Measurements from ENCODE around the gene SMG9.
A peak's percentile ranks its signal among the peaks of the same experiment; 100 is the strongest.

Gene SMG9

GRCh38 chr19:43797556-43797955, 42.8 kb upstream of the SMG9 start:
- no peak for DNase-seq (ENCODE audit: low read depth in 2 of 2)
- TF ChIP-seq, protein P1, sequence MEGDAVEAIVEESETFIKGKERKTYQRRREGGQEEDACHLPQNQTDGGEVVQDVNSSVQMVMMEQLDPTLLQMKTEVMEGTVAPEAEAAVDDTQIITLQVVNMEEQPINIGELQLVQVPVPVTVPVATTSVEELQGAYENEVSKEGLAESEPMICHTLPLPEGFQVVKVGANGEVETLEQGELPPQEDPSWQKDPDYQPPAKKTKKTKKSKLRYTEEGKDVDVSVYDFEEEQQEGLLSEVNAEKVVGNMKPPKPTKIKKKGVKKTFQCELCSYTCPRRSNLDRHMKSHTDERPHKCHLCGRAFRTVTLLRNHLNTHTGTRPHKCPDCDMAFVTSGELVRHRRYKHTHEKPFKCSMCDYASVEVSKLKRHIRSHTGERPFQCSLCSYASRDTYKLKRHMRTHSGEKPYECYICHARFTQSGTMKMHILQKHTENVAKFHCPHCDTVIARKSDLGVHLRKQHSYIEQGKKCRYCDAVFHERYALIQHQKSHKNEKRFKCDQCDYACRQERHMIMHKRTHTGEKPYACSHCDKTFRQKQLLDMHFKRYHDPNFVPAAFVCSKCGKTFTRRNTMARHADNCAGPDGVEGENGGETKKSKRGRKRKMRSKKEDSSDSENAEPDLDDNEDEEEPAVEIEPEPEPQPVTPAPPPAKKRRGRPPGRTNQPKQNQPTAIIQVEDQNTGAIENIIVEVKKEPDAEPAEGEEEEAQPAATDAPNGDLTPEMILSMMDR (IDR thresholded peaks at IDR 0.05; ENCODE audit: low read depth, low read length) = no peak
- H3K4me3 ChIP-seq (replicated peaks in 1 of 2; ENCODE audit: low read depth in 2 of 2, low read length in 2 of 2) = no peak overlapping the region

DNA sequence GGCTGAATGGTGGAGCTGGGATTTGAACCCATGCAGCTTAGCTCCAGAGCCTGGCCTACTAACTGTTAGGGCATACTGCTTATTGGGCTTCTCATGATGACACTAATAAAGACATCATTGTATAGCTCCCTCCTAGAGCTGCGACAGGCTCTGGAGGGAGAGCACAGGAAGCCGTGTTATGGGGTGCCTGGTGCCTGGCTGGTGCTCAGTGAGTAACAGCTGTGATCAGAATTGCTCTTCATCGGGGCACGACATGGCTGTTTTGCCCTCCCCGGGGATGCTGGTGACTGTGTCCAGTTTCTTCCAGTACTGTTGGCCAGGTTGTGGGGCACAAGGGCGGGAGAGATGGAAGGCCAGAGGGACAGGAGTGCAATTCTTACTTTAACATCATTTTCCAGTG, 42.4 kb upstream of the SMG9 start:
- TF ChIP-seq, protein P1 (IDR thresholded peaks at IDR 0.05; ENCODE audit: low read depth, low read length) = no peak

DNA sequence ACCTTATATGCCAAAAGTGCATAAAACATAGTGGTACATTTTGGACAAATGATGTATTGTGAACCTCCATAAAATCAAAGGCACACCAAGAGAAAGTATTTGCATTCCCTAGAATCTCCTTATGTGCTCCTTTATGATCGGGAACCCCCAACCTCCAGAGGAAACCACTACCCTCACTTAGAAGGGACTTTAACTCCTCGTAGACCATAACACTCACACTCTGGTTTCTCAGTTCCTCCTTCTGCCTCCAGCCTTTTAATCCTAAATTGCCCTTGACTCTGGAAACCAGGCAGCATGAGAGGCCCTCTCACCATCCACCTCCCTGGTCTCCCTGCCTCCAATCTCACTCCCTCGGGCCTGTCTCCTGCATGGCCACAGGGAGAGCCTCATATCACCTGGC, 35.8 kb upstream of the SMG9 start:
- TF ChIP-seq, protein P1 (IDR thresholded peaks at IDR 0.05; ENCODE audit: low read depth, low read length) = no peak
- DNase-seq (ENCODE audit: low read depth in 2 of 2) = no peak
- H3K4me3 ChIP-seq (replicated peaks in 1 of 2; ENCODE audit: low read depth in 2 of 2, low read length in 2 of 2) = no peak overlapping the region

More for the DNA sequence above, 42.4 kb upstream of the SMG9 start:
- DNase-seq (ENCODE audit: low read depth in 2 of 2) = no peak
- H3K4me3 ChIP-seq (replicated peaks in 1 of 2; ENCODE audit: low read depth in 2 of 2, low read length in 2 of 2) = no peak overlapping the region

- DNase-seq (ENCODE audit: low read depth in 2 of 2) = peak; percentile 68
- TF ChIP-seq, protein P1 (IDR thresholded peaks at IDR 0.05; ENCODE audit: low read depth, low read length) = no peak
- H3K4me3 ChIP-seq (replicated peaks in 1 of 2; ENCODE audit: low read depth in 2 of 2, low read length in 2 of 2) = no peak overlapping the region
Measured at GRCh38 chr19:43789029-43789428, 34.3 kb upstream of the SMG9 start.

GRCh38 chr19:43786665-43787064, 31.9 kb upstream of the SMG9 start:
- TF ChIP-seq, protein P1 (IDR thresholded peaks at IDR 0.05; ENCODE audit: low read depth, low read length) = no peak
- no peak for DNase-seq (ENCODE audit: low read depth in 2 of 2)

DNA sequence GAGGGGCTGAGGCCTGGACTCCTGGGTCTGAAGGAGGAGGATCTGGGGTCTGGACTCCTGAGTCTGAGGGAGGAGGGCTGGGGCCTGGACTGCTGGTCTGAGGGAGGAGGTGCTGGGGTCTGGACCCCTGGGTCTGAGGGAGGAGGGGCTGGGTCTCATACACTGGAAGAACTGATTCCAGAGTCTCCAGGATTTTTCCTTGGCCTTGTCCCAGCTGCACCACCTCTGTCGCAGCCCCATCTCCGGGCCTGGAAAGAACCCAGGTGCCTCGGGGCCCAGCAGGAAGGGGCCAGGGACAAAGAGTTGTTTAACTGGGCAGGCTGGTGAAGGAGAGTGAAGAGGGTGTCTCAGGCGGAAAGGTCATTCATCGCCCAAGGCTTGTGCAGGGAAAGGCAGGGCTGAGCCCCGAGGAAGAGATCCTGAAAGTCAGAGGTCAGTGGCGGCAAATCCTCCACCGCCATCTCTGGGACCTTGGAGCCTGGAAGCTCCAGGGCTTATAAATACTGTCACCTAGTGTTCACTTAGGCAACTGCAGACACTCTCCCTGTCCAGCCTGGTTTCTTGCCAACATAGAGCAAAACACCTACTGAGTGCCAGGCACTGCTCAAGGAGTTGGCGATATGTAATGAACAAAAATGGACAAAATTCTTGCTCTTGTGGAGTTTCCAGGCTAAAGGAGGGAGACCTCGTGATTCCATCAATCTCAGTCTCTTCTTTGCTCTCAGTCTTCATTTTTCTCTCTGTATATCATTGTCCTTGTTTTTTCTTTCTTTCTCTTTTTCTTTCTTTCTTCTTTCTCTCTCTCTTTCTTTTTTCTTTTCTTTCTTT, 30.4 kb upstream of the SMG9 start:
- no peak overlapping the region for H3K4me3 ChIP-seq (replicated peaks in 1 of 2; ENCODE audit: low read depth in 2 of 2, low read length in 2 of 2)
- peak; percentile 74 to 85 for DNase-seq (ENCODE audit: low read depth in 2 of 2)

More at GRCh38 chr19:43786665-43787064, 31.9 kb upstream of the SMG9 start:
- H3K4me3 ChIP-seq (replicated peaks in 1 of 2; ENCODE audit: low read depth in 2 of 2, low read length in 2 of 2) = no peak overlapping the region

More for the DNA sequence above, 30.4 kb upstream of the SMG9 start:
- TF ChIP-seq, protein P1 (IDR thresholded peaks at IDR 0.05; ENCODE audit: low read depth, low read length) = peak; percentile 99

All from cardiac fibroblast (primary cell).